Measurements from ENCODE around the gene FOXN4. TPM values are rescaled to one million over a fixed set of nuclear protein-coding genes. Genes with fewer than 3 reads are reported as not detected.

The FOXN4 gene
- total RNA-seq, 1 donor from 2014 or later, result 0.61 TPM

GRCh38 chr12:109286252-109286651, 22.8 kb downstream of the FOXN4 start:
- DNase-seq, result no peak
- Mint-ChIP-seq H3K9me3 (ENCODE audit: unreplicated experiment) (peaks cover 6% of the 10 kb centered on the region), H3K27ac (ENCODE audit: unreplicated experiment) (no peak overlapping the region), H3K4me3 (ENCODE audit: unreplicated experiment) (no peak overlapping the region), H3K27me3 (ENCODE audit: unreplicated experiment) (peaks cover 5% of the 10 kb centered on the region), H3K4me1 (ENCODE audit: low read depth, unreplicated experiment) (no peaks in the 10 kb centered on the region), H3K36me3 (ENCODE audit: unreplicated experiment) (no peaks in the 10 kb centered on the region)
- no peak for TF ChIP-seq CTCF (IDR thresholded peaks at IDR 0.05; ENCODE audit: partially characterized antibody, unreplicated experiment)

GRCh38 chr12:109284392-109284791, 24.7 kb downstream of the FOXN4 start:
- H3K27me3 Mint-ChIP-seq (ENCODE audit: unreplicated experiment), result peaks cover 5% of the 10 kb centered on the region
- no peak overlapping the region for H3K27ac Mint-ChIP-seq (ENCODE audit: unreplicated experiment)
- no peaks in the 10 kb centered on the region for H3K36me3 Mint-ChIP-seq (ENCODE audit: unreplicated experiment)
- no peaks in the 10 kb centered on the region for H3K4me1 Mint-ChIP-seq (ENCODE audit: low read depth, unreplicated experiment)
- no peak for DNase-seq
- H3K4me3 Mint-ChIP-seq (ENCODE audit: unreplicated experiment), result no peak overlapping the region
- no peak for TF ChIP-seq CTCF (IDR thresholded peaks at IDR 0.05; ENCODE audit: partially characterized antibody, unreplicated experiment)
- peaks cover 6% of the 10 kb centered on the region for H3K9me3 Mint-ChIP-seq (ENCODE audit: unreplicated experiment)

GRCh38 chr12:109281452-109281851, 27.6 kb downstream of the FOXN4 start:
- no peaks in the 10 kb centered on the region for H3K36me3 Mint-ChIP-seq (ENCODE audit: unreplicated experiment)
- no peak overlapping the region for H3K4me3 Mint-ChIP-seq (ENCODE audit: unreplicated experiment)
- DNase-seq, result no peak
- H3K27me3 Mint-ChIP-seq (ENCODE audit: unreplicated experiment), result peaks cover 12% of the 10 kb centered on the region
- no peak for TF ChIP-seq CTCF (IDR thresholded peaks at IDR 0.05; ENCODE audit: partially characterized antibody, unreplicated experiment)
- no peak overlapping the region for H3K27ac Mint-ChIP-seq (ENCODE audit: unreplicated experiment)
- H3K4me1 Mint-ChIP-seq (ENCODE audit: low read depth, unreplicated experiment), result peaks cover 7% of the 10 kb centered on the region
- peaks cover 4% of the 10 kb centered on the region for H3K9me3 Mint-ChIP-seq (ENCODE audit: unreplicated experiment)

- H3K36me3 Mint-ChIP-seq (ENCODE audit: unreplicated experiment), result no peaks in the 10 kb centered on the region
- DNase-seq, result no peak
- no peak overlapping the region for H3K27ac Mint-ChIP-seq (ENCODE audit: unreplicated experiment)
- H3K27me3 Mint-ChIP-seq (ENCODE audit: unreplicated experiment), result peaks cover 13% of the 10 kb centered on the region
- H3K9me3 Mint-ChIP-seq (ENCODE audit: unreplicated experiment), result peaks cover 4% of the 10 kb centered on the region
- no peak overlapping the region for H3K4me3 Mint-ChIP-seq (ENCODE audit: unreplicated experiment)
- no peak for TF ChIP-seq CTCF (IDR thresholded peaks at IDR 0.05; ENCODE audit: partially characterized antibody, unreplicated experiment)
- peaks cover 7% of the 10 kb centered on the region for H3K4me1 Mint-ChIP-seq (ENCODE audit: low read depth, unreplicated experiment)
Measured at GRCh38 chr12:109279525-109279924, 29.6 kb downstream of the FOXN4 start.

- Mint-ChIP-seq H3K9me3 (ENCODE audit: unreplicated experiment) (peaks cover 4% of the 10 kb centered on the region), H3K27me3 (ENCODE audit: unreplicated experiment) (peaks cover 12% of the 10 kb centered on the region), H3K36me3 (ENCODE audit: unreplicated experiment) (no peaks in the 10 kb centered on the region), H3K4me3 (ENCODE audit: unreplicated experiment) (no peak overlapping the region), H3K4me1 (ENCODE audit: low read depth, unreplicated experiment) (peaks cover 7% of the 10 kb centered on the region), H3K27ac (ENCODE audit: unreplicated experiment) (no peak overlapping the region)
- DNase-seq, result no peak
- TF ChIP-seq CTCF (IDR thresholded peaks at IDR 0.05; ENCODE audit: partially characterized antibody, unreplicated experiment), result no peak
Measured at GRCh38 chr12:109278912-109279311, 30.2 kb downstream of the FOXN4 start.

Data from glutamatergic neuron (in vitro differentiated cells).